HCT116 (cell line): ENCODE data around the gene ADM5. TPM values are rescaled to one million over a fixed set of nuclear protein-coding genes. Genes with fewer than 3 reads are reported as not detected.

Experiments
- ATAC-seq: fragments of 200-7000 bp; cut with Tn5 transposase; 2 replicates; pipeline ENCODE4 v1.9.1; 2020; ENCODE audit warnings: mild to moderate bottlenecking, moderate library complexity
- BruUV-seq: library from RNA; stranded (reverse); fragments of 400-500 nt; replicated peaks from 2 replicates; lab custom pipeline; 2021; lab: Mats Ljungman, UMichigan
- CTCF ChIA-PET: fragments of 300-600 bp; sonication (Branson Sonifier 250); formaldehyde crosslinking; loops from one replicate; lab custom pipeline; 2021; ENCODE audit warnings: antibody characterized with exemption; lab: Charles Lee
- POLR2A ChIA-PET: fragments of 300-600, 350-600 bp; sonication (Branson Sonifier 250); formaldehyde crosslinking; loops from one replicate; lab custom pipeline; 2021; ENCODE audit warnings: antibody characterized with exemption; lab: Charles Lee
- RAD21 ChIA-PET, 2 experiments: fragments of 300-600 bp; sonication (Branson Sonifier 250); formaldehyde crosslinking; loops; one replicate each; lab custom pipeline; 2023; ENCODE audit warnings: low total read pairs in 2 of 2; ENCODE audit not compliant: uncharacterized antibody in 2 of 2, unreplicated experiment in 2 of 2, low non-redundant PET in 1 of 2; lab: Charles Lee
- DNase-seq: peaks from one replicate; pipeline ENCODE4 v3.0.0-alpha.2; 2010; ENCODE audit warnings: low read depth, low spot score
- H2AFZ ChIP-seq: fragments of 200-600 bp; shearing (Covaris generic), sonication (generic); 2 replicates; pipeline ENCODE4 v1.6.1; 2017; ENCODE audit warnings: low read depth, mixed run types, mixed read lengths, antibody characterized with exemption, low read length; ENCODE audit not compliant: poor library complexity, severe bottlenecking
- H3K27ac ChIP-seq: 2 replicates; pipeline ENCODE4 v1.5.1; 2012; ENCODE audit warnings: low read depth, low read length
- H3K27me3 ChIP-seq: fragments of 200-600 bp; sonication (generic); 2 replicates; pipeline ENCODE4 v1.6.1; 2016; ENCODE audit warnings: mixed run types, low read length, mixed read lengths; ENCODE audit not compliant: insufficient read depth
- H3K36me3 ChIP-seq, 2 experiments: fragments of 200-500 bp in 1 of 2; fragments of 200-600 bp in 1 of 2; sonication (Bioruptor generic) in 1 of 2; sonication (generic) in 1 of 2; 2 replicates each; pipeline versions ENCODE4 v1.5.1 to v1.6.1; 2014 to 2016; ENCODE audit warnings: low read length in 2 of 2, inconsistent platforms in 1 of 2, mixed read lengths in 1 of 2, mixed run types in 1 of 2; ENCODE audit not compliant: insufficient read depth in 2 of 2, control insufficient read depth in 1 of 2
- H3K4me1 ChIP-seq, 2 experiments: fragments of 200-600 bp in 1 of 2; sonication (generic) in 1 of 2; 2 replicates each; pipeline versions ENCODE4 v1.5.1 to v1.6.1; 2012 to 2017; ENCODE audit warnings: low read length in 2 of 2, inconsistent platforms in 1 of 2, mild to moderate bottlenecking in 1 of 2, mixed read lengths in 1 of 2, mixed run types in 1 of 2, moderate library complexity in 1 of 2; ENCODE audit not compliant: insufficient read depth in 2 of 2, control insufficient read depth in 1 of 2
- H3K4me2 ChIP-seq: fragments of 200-600 bp; sonication (generic); 2 replicates; pipeline ENCODE4 v1.6.1; 2017; ENCODE audit warnings: mixed run types, low read length, mixed read lengths
- H3K4me3 ChIP-seq, 2 experiments: fragments of 200-600 bp in 1 of 2; sonication (generic) in 1 of 2; replicated peaks in 1 of 2; 2 replicates each; pipeline ENCODE4 v1.5.1; 2011 to 2016; ENCODE audit warnings: low read length in 2 of 2, control low read depth in 1 of 2, low read depth in 1 of 2, mild to moderate bottlenecking in 1 of 2, mixed read lengths in 1 of 2, mixed run types in 1 of 2
- H3K79me2 ChIP-seq: fragments of 200-600 bp; sonication (generic); 2 replicates; pipeline ENCODE4 v1.6.1; 2017; ENCODE audit warnings: mild to moderate bottlenecking, mixed run types, low read length, moderate library complexity, mixed read lengths; ENCODE audit not compliant: insufficient read depth
- H3K9ac ChIP-seq: fragments of 200-600 bp; sonication (generic); 2 replicates; pipeline ENCODE4 v1.6.1; 2016; ENCODE audit warnings: low read length, mixed read lengths
- H3K9me2 ChIP-seq: fragments of 200-600 bp; sonication (generic), shearing (Covaris generic); 2 replicates; pipeline ENCODE4 v1.6.1; 2017; ENCODE audit warnings: mixed run types, mild to moderate bottlenecking, moderate library complexity; ENCODE audit not compliant: insufficient read depth
- H3K9me3 ChIP-seq, 2 experiments: fragments of 200-500 bp in 1 of 2; fragments of 200-600 bp in 1 of 2; sonication (Bioruptor generic) in 1 of 2; sonication (generic) in 1 of 2; 2 replicates each; pipeline ENCODE4 v1.6.1; 2014 to 2017; ENCODE audit warnings: low read length in 2 of 2, mixed read lengths in 2 of 2, inconsistent platforms in 1 of 2, low read depth in 1 of 2, mild to moderate bottlenecking in 1 of 2, mixed run types in 1 of 2, moderate library complexity in 1 of 2; ENCODE audit not compliant: control insufficient read depth in 1 of 2, insufficient read depth in 1 of 2
- H4K20me1 ChIP-seq: fragments of 200-600 bp; sonication (generic), shearing (Covaris generic); 2 replicates; pipeline ENCODE4 v1.6.1; 2017; ENCODE audit warnings: mixed run types, mild to moderate bottlenecking, moderate library complexity; ENCODE audit not compliant: insufficient read depth
- CEBPB ChIP-seq: IDR thresholded peaks from 2 replicates; pipeline ENCODE4 v1.6.1; 2012; ENCODE audit warnings: low read depth
- EZH2phosphoT487 ChIP-seq: fragments of 200-600 bp; IDR thresholded peaks from 2 replicates; pipeline ENCODE4 v1.6.1; 2018; ENCODE audit warnings: antibody characterized with exemption, borderline replicate concordance
- JUND ChIP-seq: IDR thresholded peaks from 2 replicates; pipeline ENCODE4 v1.6.1; 2012
- RAD21 ChIP-seq: IDR thresholded peaks from 2 replicates; pipeline ENCODE4 v1.6.1; 2012; ENCODE audit warnings: low read depth, mild to moderate bottlenecking
- TCF7L2 ChIP-seq: IDR thresholded peaks from 2 replicates; pipeline ENCODE4 v1.7.0; 2011; ENCODE audit warnings: borderline replicate concordance, inconsistent platforms; ENCODE audit not compliant: insufficient read depth, insufficient read length; ENCODE audit errors: extremely low read depth
- ZBTB33 ChIP-seq: IDR thresholded peaks from 2 replicates; pipeline ENCODE4 v1.6.1; 2011; ENCODE audit warnings: mild to moderate bottlenecking, low read length, moderate library complexity; ENCODE audit not compliant: insufficient replicate concordance; ENCODE audit errors: extremely low read depth
- intact Hi-C: fragments of 100-400 bp; cut with micrococcal nuclease; formaldehyde crosslinking; loops from 2 replicates; pipeline ENCODE4 v1.10.0; 2022
- total RNA-seq: library from RNA; stranded (reverse); gene quantifications from one replicate; pipeline ENCODE4 v1.2.1, GENCODE V29; 2021; ENCODE audit not compliant: unreplicated experiment

The ADM5 gene
- total RNA-seq, 1 experiment from 2014 or later, result 12.1 TPM

GRCh38 chr19:49658139-49658517 is 31.3 kb upstream of the ADM5 start:
- H3K36me3 ChIP-seq, result peaks cover 25 to 70% of the 10 kb centered on the region in 2 experiments; a peak in 3 of 4 replicates
- no peak overlapping the region for H2AFZ ChIP-seq
- H3K27me3 ChIP-seq, result no peaks in the 10 kb centered on the region
- no peak overlapping the region for H3K27ac ChIP-seq
- DNase-seq, result no peak
- H3K4me3 ChIP-seq, result no peak overlapping the region
- intact Hi-C loops, result no loop called here
- H3K79me2 ChIP-seq, result peaks cover 9% of the 10 kb centered on the region; the same call in 1 of the 2 replicates
- no peaks in the 10 kb centered on the region for H3K9me3 ChIP-seq
- TSS peak; percentile 32 for BruUV-seq
- no peaks in the 10 kb centered on the region for H3K9me2 ChIP-seq
- H3K4me2 ChIP-seq, result no peak overlapping the region
- CTCF ChIA-PET, result no interaction called here
- H3K9ac ChIP-seq, result no peak overlapping the region
- H3K4me1 ChIP-seq, result no peaks in the 10 kb centered on the region
- H4K20me1 ChIP-seq, result no peaks in the 10 kb centered on the region
- RAD21 ChIA-PET, result no interaction called here
- POLR2A ChIA-PET, result interaction anchor here (0.9 to 2.8 kb wide), 2 partner anchors 9 to 18 kb away, joined by 3 to 8 read pairs; partner anchors contain the start of gene RRAS
- ATAC-seq, result no peak
- no peak for TF ChIP-seq ZBTB33
- TF ChIP-seq EZH2phosphoT487, result no peak
- TF ChIP-seq TCF7L2, result no peak
- TF ChIP-seq CEBPB, result no peak
- no peak for TF ChIP-seq RAD21
- TF ChIP-seq JUND, result no peak
